Embryonic facial prominence (tissue), 1 donor: Measurements from ENCODE around the gene ZBTB37.
"Not testable (repeated sequence)": the region's sequence is repeated elsewhere in the genome, so short reads cannot be mapped to it uniquely, and the experiment has no call there.

ENCODE experiments used
- DNase-seq: peaks from one replicate; pipeline ENCODE4 v3.0.0-alpha.2; 2016; ENCODE audit errors: extremely low spot score

The ZBTB37 gene

DNA sequence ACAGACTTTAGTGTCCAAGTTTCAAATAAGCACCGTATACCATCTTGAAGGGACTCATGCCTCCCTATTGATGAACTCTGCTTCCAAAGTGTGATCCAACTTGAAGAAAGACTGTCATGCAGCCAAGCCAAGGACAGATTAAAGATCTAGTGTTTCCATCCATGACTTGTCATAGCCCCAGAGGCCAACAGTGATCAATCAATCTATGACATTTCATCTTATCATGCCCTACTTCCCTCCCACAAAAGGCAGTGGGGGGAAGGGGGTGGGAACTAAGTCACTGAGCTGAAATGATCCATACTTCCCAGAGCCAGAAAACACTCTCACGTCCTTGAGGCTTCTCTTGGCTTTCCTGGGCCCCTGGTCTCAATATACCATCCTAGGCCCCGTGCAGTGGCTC lies 44.9 kb downstream of the ZBTB37 start:
- DNase-seq, result no peak

DNA sequence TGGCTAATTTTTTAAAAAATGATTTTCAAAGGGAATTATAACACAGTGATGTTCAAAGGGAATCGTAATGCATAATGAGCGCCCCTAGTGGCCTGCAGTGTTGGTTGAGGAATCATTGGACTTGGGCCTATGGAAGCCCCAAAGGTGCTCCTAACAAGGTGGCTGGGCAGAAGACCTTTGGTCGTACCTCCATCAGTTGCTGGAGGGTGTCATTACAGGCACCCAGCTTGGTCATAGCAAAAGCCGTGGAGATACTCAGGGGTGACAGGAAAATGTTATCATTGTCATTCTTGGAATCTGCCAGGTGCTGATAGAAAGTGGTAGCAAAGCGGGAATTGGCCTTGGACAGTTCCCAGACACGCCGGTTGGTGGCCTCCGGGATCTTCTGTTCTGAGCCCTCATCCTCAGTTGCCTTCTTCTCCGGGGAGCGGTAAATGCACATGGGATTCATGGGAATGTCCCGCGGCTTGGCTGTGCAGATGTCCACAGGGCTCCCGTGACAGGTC lies 46.2 kb downstream of the ZBTB37 start:
- DNase-seq, result no peak

- DNase-seq, result no peak
These were observed 47.4 kb downstream of the ZBTB37 start for GRCh38 chr1:173915596-173915995.

GRCh38 chr1:173916667-173917066 lies 48.5 kb downstream of the ZBTB37 start:
- DNase-seq, result no peak

GRCh38 chr1:173917149-173917548 lies 49.0 kb downstream of the ZBTB37 start, which contains the start of gene SERPINC1:
SERPINC1 (minus strand) TSS chr1:173917327; CDS start chr1:173917259, 68 bp downstream.
- no peak for DNase-seq

DNA sequence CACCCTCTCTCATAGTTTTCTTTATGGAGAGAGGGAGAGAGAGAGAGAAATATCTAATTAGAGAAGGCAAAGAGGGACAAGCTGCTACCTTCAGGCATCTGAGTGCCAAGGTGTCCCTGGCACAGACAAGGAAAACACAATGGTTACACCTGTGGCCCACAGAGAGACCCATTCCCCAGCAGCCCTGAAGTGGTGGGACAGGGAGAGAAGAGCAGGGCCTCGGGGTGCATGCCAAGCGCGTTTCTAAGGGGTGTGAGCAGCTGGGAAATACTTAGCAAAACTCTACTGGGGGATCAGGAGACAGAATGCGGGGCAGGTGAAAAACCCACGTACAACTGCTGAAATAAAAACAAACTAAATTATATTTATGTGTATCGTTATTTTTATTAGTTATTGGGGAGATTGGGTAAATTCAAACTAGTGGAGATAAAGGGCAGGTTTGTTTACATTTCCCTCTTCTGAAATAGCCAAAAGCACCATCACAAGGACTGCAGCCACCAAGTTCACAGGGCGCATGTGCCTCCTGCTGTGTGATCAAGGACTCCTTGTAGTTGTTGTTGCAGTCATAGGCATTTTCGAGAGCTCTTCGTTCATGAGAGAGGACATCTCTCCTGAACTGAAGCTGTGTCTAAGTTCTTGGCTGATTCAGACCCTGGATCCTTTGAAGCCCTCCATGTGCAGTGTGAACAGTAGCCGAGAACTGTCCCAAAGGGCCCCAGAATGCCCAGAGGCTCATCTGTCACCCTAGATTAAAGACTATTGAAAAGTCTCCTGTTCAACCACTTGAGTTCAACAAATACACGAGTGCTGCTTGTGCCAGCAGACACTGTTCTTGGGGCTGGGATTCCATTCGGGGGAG lies 49.7 kb downstream of the ZBTB37 start:
- DNase-seq, result no peak

- no peak for DNase-seq
These were observed 52.7 kb downstream of the ZBTB37 start for GRCh38 chr1:173920861-173921260.

DNA sequence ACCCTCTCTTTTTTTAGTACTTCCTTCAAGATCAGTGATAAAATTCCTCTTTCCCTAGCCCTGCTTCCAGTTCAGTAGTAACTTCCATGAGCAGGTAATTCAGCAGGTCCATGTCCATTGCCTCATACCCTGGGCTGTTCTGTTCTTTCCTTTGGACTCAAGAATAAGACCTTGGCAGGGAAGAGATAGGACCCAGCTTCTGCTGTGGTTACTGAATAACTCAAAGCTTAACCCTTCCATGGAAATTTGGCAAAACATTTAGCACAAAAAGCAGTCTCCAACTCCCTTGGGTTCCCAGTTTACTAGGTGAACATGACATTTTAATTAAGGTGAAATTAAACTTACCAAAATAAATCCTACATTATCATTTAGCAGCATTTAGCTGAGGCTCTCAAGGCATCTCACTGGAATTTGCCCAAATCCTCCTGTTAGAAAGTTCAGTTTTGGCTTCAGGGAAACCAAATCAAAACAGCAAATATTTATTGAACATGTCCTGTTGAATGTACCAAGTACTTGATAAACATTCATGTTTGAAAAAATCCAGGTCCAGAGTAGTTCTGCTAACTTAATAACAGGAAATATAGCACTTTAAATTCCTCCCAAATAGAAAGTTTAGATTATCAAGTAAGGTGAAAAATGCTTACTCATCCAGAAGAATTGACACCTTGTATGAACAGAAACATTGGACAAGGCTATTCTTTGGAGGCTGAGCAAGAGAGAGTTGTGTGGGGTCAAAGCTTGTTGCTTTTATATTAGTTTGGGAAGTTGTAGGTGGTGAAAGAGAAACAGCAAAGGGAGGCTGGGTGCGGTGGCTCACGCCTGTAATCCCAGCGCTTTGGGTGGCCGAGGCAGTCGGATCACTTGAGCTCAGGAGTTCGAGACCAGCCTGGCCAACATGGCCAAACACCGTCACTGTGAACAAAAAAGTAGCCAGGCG lies 57.4 kb downstream of the ZBTB37 start:
- no peak for DNase-seq

- not testable (repeated sequence) for DNase-seq
These were observed 62.4 kb downstream of the ZBTB37 start for GRCh38 chr1:173930541-173930940.

GRCh38 chr1:173934440-173934839 lies 66.3 kb downstream of the ZBTB37 start:
- no peak for DNase-seq

DNA sequence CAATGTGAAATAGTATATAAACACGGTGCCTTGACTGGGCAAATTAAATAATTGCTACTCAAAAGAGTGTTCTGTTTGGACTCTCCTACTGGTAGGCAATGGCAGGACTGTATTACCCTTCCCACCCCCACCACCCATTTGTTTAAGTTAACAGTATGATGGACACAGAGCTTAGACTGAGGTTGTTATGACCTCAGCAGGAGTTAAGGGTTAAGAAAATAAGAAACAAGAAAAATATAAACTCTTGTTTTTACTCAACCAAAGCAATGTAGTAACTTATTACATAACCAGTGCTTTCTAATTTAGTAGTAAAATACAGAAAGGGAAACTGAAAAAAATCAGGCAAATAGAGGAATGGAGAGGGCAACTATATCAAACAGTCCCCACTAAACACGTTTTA lies 68.9 kb downstream of the ZBTB37 start:
- DNase-seq, result no peak

- no peak for DNase-seq
These were observed 78.3 kb downstream of the ZBTB37 start for GRCh38 chr1:173946380-173946921.

DNA sequence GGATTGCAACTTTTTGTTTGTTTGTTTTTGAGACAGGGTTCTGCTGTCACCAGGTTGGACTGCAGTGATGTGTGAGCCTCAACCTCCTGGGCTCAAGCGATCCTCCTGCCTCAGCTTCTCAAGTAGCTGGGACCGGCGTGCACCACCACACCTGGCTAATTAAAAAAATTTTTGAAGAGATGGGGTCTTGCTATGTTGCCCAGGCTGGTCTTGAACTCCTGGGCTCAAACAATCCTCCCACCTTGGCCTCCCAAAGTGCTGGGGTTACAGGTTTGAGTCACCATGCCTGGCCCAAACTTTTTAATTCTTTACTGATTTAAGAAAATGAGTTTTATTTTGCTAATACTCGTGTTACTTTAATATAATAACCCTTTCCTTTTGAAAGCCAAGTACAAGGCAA lies 80.4 kb downstream of the ZBTB37 start:
- no peak for DNase-seq
